K562 (cell line): ENCODE measurements around the gene TRIP12. TPM values are rescaled to one million over a fixed set of nuclear protein-coding genes. Genes with fewer than 3 reads are reported as not detected.
A peak's percentile ranks its signal among the peaks of the same experiment; 100 is the strongest.

Experiments
- ATAC-seq: fragments of 200-7000 bp; cut with Tn5 transposase; 3 replicates; pipeline ENCODE4 v1.9.1; 2020; ENCODE audit warnings: moderate library complexity
- BruUV-seq: library from RNA; stranded (reverse); fragments of 400-500 nt; replicated peaks from 2 replicates; lab custom pipeline; 2021; lab: Mats Ljungman, UMichigan
- CTCF ChIA-PET: fragments of 300-600 bp; formaldehyde crosslinking; extraction: SDS; loops from one replicate; lab custom pipeline; 2021; ENCODE audit warnings: low intra/inter-chr PET ratio; lab: Yijun Ruan, JAX
- POLR2A ChIA-PET: fragments of 300-600, 350-650 bp; sonication (Branson Sonifier 250); formaldehyde crosslinking; extraction: SDS; loops from one replicate; lab custom pipeline; 2021; ENCODE audit warnings: antibody characterized with exemption, inconsistent platforms; lab: Yijun Ruan, JAX
- DNase-seq, 4 experiments: peaks; one replicate each; pipeline versions ENCODE4 v3.0.0 to v3.0.0-alpha.2; 2011 to 2018; ENCODE audit warnings: low spot score in 3 of 4, mixed read lengths in 3 of 4; ENCODE audit errors: extremely low read depth in 1 of 4
- FAIRE-seq: peaks from 2 replicates; lab custom pipeline; 2011; peaks lifted over from hg19 to GRCh38; lab: Jason Lieb, UNC
- H2AFZ ChIP-seq: 2 replicates; pipeline ENCODE4 v1.6.0; 2011; ENCODE audit warnings: low read depth, low read length, control low read depth, inconsistent platforms
- H3K27ac ChIP-seq: fragments of 200-600 bp; 3 replicates; pipeline ENCODE4 v1.8.0; 2011; ENCODE audit warnings: low read depth, mild to moderate bottlenecking, control low read depth, inconsistent platforms, low read length, moderate library complexity, mixed read lengths; ENCODE audit errors: extremely low read depth
- H3K27me3 ChIP-seq, 2 experiments: fragments of 300-600 bp in 1 of 2; 2 replicates in 1 of 2; 3 replicates in 1 of 2; pipeline versions ENCODE4 v1.6.0 to v1.8.0; 2011; ENCODE audit warnings: inconsistent platforms in 2 of 2, low read length in 2 of 2, mild to moderate bottlenecking in 1 of 2, mixed read lengths in 1 of 2, moderate library complexity in 1 of 2; ENCODE audit not compliant: control insufficient read depth in 2 of 2, insufficient read depth in 2 of 2
- H3K36me3 ChIP-seq: fragments of 300-600 bp; 3 replicates; pipeline ENCODE4 v1.8.0; 2011; ENCODE audit warnings: mild to moderate bottlenecking, low read length, inconsistent platforms; ENCODE audit not compliant: control insufficient read depth, insufficient read depth
- H3K4me1 ChIP-seq, 2 experiments: fragments of 200-600 bp in 1 of 2; replicated peaks in 1 of 2; 2 replicates in 1 of 2; 3 replicates in 1 of 2; pipeline versions ENCODE4 v1.5.1 to v1.8.0; 2011; ENCODE audit warnings: inconsistent platforms in 2 of 2, low read length in 2 of 2, mild to moderate bottlenecking in 1 of 2, mixed read lengths in 1 of 2, moderate library complexity in 1 of 2; ENCODE audit not compliant: control insufficient read depth in 2 of 2, insufficient read depth in 2 of 2
- H3K4me2 ChIP-seq: 2 replicates; pipeline ENCODE4 v1.6.1; 2011; ENCODE audit warnings: low read length, control low read depth, inconsistent platforms, mixed read lengths; ENCODE audit not compliant: insufficient read depth
- H3K4me3 ChIP-seq: fragments of 200-600 bp; sonication (generic), shearing (Covaris generic); 2 replicates; pipeline ENCODE4 v1.5.1; 2016; ENCODE audit warnings: control low read depth, inconsistent platforms
- H3K79me2 ChIP-seq: fragments of 200-600 bp; 3 replicates; pipeline ENCODE4 v1.8.0; 2011; ENCODE audit warnings: low read length, inconsistent platforms; ENCODE audit not compliant: control insufficient read depth, insufficient read depth
- H3K9ac ChIP-seq, 2 experiments: 2 replicates each; pipeline versions ENCODE4 v1.6.0 to v1.6.1; 2011; ENCODE audit warnings: low read depth in 2 of 2, low read length in 2 of 2, control low read depth in 1 of 2, inconsistent platforms in 1 of 2, mild to moderate bottlenecking in 1 of 2, mixed read lengths in 1 of 2; ENCODE audit not compliant: insufficient read depth in 1 of 2
- H3K9me1 ChIP-seq: one replicate; pipeline ENCODE4 v1.6.0; 2011; ENCODE audit warnings: inconsistent platforms, mild to moderate bottlenecking, low read length, moderate library complexity; ENCODE audit not compliant: control insufficient read depth, insufficient read depth
- H3K9me3 ChIP-seq: replicated peaks from 2 replicates; pipeline ENCODE4 v1.5.1; 2011; ENCODE audit warnings: low read depth, low read length, inconsistent platforms; ENCODE audit not compliant: control insufficient read depth, insufficient read depth
- H4K20me1 ChIP-seq: replicated peaks from 2 replicates; pipeline ENCODE4 v1.6.1; 2011; ENCODE audit warnings: low read length, inconsistent platforms, mixed read lengths; ENCODE audit not compliant: control insufficient read depth, insufficient read depth
- BDP1 ChIP-seq: IDR thresholded peaks from 3 replicates; pipeline ENCODE4 v1.6.1; 2011; ENCODE audit not compliant: insufficient read length, insufficient read depth
- CEBPB ChIP-seq: fragments of 450-650 bp; IDR thresholded peaks from 2 replicates; pipeline ENCODE4 v1.6.1; 2016; ENCODE audit warnings: missing genetic modification characterization, missing compliant biosample characterization
- DDX20 ChIP-seq: fragments of 450-650 bp; IDR thresholded peaks from 2 replicates; pipeline ENCODE4 v1.6.1; 2016; ENCODE audit warnings: missing genetic modification characterization, low read depth, mild to moderate bottlenecking, missing compliant biosample characterization, moderate library complexity
- FOXJ3 ChIP-seq: sonication (generic); formaldehyde crosslinking; IDR thresholded peaks from 2 replicates; pipeline ENCODE4 v1.4.0; 2020; ENCODE audit warnings: mild to moderate bottlenecking, missing genetic modification reagents
- KDM2B ChIP-seq: fragments of 250-450 bp; sonication (Bioruptor Pico); IDR thresholded peaks from 2 replicates; pipeline ENCODE4 v1.8.0; 2021; ENCODE audit warnings: mild to moderate bottlenecking, moderate library complexity
- MIER1 ChIP-seq: fragments of 450-650 bp; IDR thresholded peaks from 2 replicates; pipeline ENCODE4 v1.6.1; 2016; ENCODE audit warnings: antibody characterized with exemption, mild to moderate bottlenecking, low read depth
- MNT ChIP-seq, 2 experiments: fragments of 450-650 bp; conservative IDR thresholded peaks; 2 replicates each; pipeline ENCODE4 v1.6.1; 2017; ENCODE audit warnings: mild to moderate bottlenecking in 2 of 2, moderate library complexity in 2 of 2
- NELFE ChIP-seq: IDR thresholded peaks from 2 replicates; pipeline ENCODE4 v1.6.1; 2011; ENCODE audit warnings: mild to moderate bottlenecking; ENCODE audit not compliant: insufficient read depth, insufficient read length
- NFATC3 ChIP-seq: fragments of 450-650 bp; IDR thresholded peaks from 2 replicates; pipeline ENCODE4 v1.6.1; 2017; ENCODE audit warnings: mild to moderate bottlenecking
- UBTF ChIP-seq, 2 experiments: IDR thresholded peaks; 2 replicates each; pipeline ENCODE4 v1.6.1; 2012; ENCODE audit warnings: improper control_type of control experiment in 2 of 2, low read depth in 2 of 2, low read length in 2 of 2, borderline replicate concordance in 1 of 2
- VEZF1 ChIP-seq: fragments of 200-800 bp; sonication (Bioruptor generic); IDR thresholded peaks from 2 replicates; pipeline ENCODE4 v1.6.1; 2017; ENCODE audit warnings: missing genetic modification characterization, missing compliant biosample characterization
- ZNF445 ChIP-seq: fragments of 250-450 bp; sonication (Bioruptor Pico); IDR thresholded peaks from 2 replicates; pipeline ENCODE4 v1.4.0; 2020; ENCODE audit warnings: low read depth, mild to moderate bottlenecking, moderate library complexity
- ZNF583 ChIP-seq: fragments of 250-450 bp; sonication (Bioruptor Pico); IDR thresholded peaks from 2 replicates; pipeline ENCODE4 v1.4.0; 2020
- ZNF668 ChIP-seq: fragments of 250-450 bp; sonication (Bioruptor Pico); IDR thresholded peaks from 2 replicates; pipeline ENCODE4 v1.8.0; 2022; ENCODE audit warnings: mild to moderate bottlenecking, inconsistent platforms
- WGBS: fragments of 100-300 bp; shearing (Covaris generic); methylation state at CpG from one replicate; pipeline ENCODE4 v1.1.6; 2016; ENCODE audit warnings: low coverage, mixed read lengths; ENCODE audit not compliant: insufficient coverage; ENCODE audit errors: missing lambda C conversion rate; 5-methylcytosine and 5-hydroxymethylcytosine counted together
- in situ Hi-C: fragments of 300-500 bp; cut with MboI; formaldehyde crosslinking; loops from 4 replicates; pipeline ENCODE4 v1.15.0; 2018; ENCODE audit warnings: inconsistent platforms, mixed read lengths
- intact Hi-C: fragments of 100-400 bp; cut with micrococcal nuclease; formaldehyde crosslinking; loops from 2 replicates; pipeline ENCODE4 v1.14.2; 2022
- polyA plus RNA-seq, 8 experiments: library from polyadenylated mRNA; depleted of rRNA in 4 of 8; stranded (reverse) in 5 of 8; unstranded in 3 of 8; fragments of >200 nt; fragmentation: Nextera tagmentation in 2 of 8; fragmentation: Illumina TruSeq in 1 of 8; extraction: Ambion mirVana in 2 of 8; extraction: Trizol in 1 of 8; gene quantifications; 2 replicates each; pipeline versions ENCODE4 v1.2.1 to v1.2.3, GENCODE V29; 2011 to 2014; ENCODE audit warnings: inconsistent platforms in 1 of 8, missing spikeins in 1 of 8
- total RNA-seq, 7 experiments: library from RNA; depleted of rRNA in 6 of 7; stranded (reverse); fragments of >200 nt in 6 of 7; fragmentation: Illumina TruSeq in 2 of 7; extraction: Trizol in 2 of 7; gene quantifications; 2 replicates each; pipeline versions ENCODE4 v1.2.1 to v1.2.3, GENCODE V29; 2011 to 2021; ENCODE audit warnings: low replicate concordance in 1 of 7
- TF ChIP-seq, protein P1 (sequence below): sonication (generic); formaldehyde crosslinking; IDR thresholded peaks from 2 replicates; pipeline ENCODE4 v1.8.0; 2022; ENCODE audit warnings: mild to moderate bottlenecking, missing genetic modification reagents

The TRIP12 gene
- total and polyA plus RNA-seq, 9 of the 15 experiments (the other 6 are each of a cell fraction or from before 2014, with no cell fraction given) = 15.2 to 131 (median 80.1) TPM

DNA sequence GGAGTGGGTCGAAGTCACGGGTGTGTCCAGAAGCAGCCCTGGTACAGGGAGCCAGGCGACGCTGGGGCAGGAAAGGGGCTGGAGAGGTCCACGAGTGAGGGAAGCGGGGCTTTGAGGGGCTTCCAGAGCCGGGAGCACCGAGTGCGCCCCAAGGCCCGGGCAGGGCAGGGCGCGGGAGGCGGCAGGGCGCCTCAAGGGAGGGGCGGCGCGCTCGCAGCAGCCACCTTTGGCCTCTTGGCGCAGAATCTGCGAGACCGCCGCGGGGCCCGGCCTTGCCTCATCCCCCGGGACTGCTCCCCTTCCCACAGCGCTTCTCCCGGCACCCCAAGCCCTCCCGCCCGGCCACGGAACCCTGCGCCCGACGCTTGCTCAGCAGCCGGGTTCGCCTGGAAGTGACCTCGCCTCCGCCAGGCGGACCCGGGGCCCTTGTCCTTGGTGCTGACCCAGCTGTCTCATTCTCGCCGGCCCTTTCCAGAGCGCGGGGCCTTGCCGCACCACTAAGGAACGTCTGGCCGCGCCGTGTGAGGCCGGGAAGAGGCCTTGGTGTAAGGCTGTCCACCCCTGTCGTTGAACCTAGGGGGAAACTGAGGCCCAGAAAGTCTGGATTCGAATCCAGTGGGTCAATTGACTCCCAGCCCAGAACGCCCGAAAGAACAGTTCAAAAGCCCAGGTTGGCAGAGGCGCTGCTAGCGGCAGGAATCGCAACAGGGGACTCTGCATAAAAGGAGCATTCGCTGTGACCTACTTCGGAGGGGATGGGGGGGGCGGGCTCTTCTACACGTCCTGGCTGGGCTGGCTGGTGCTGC, 206.9 kb downstream of the TRIP12 start:
- H3K4me3 ChIP-seq = no peak overlapping the region
- ChIA-PET POLR2A (no interaction called here), CTCF (no interaction called here)
- no peaks in the 10 kb centered on the region for H3K36me3 ChIP-seq
- no peak overlapping the region for H3K9ac ChIP-seq
- no peaks in the 10 kb centered on the region for H3K79me2 ChIP-seq
- H3K4me1 ChIP-seq = peaks cover 0 to 22% of the 10 kb centered on the region in 2 experiments; a peak in 2 of 5 replicates
- H2AFZ ChIP-seq = no peak overlapping the region
- no peak for FAIRE-seq
- intact Hi-C loops (loop anchor here (5.0 kb wide), 1 partner anchor 1823 kb away; no protein-coding TSS in a partner anchor), in situ Hi-C loops (no loop called here)
- peak; percentile 34 to 53 (median 42) for DNase-seq
- peaks cover 0 to 15% of the 10 kb centered on the region in 2 experiments; a peak in 1 of 5 replicates for H3K27me3 ChIP-seq
- no peak overlapping the region for H3K27ac ChIP-seq
- no TSS peak for BruUV-seq
- WGBS = 13% methylated on average over 7 of the region's 60 CpGs
- ATAC-seq = peak; percentile 96
- no peaks in the 10 kb centered on the region for H3K9me1 ChIP-seq
- no peaks in the 10 kb centered on the region for H3K9me3 ChIP-seq
- H3K4me2 ChIP-seq = peak overlapping the region; percentile 32; the same call in 1 of the 2 replicates
- no peaks in the 10 kb centered on the region for H4K20me1 ChIP-seq
- TF ChIP-seq UBTF (IDR thresholded peaks at IDR 0.05; ENCODE audit: borderline replicate concordance in 1 of 2, low read depth in 2 of 2, low read length in 2 of 2) (peak in 1 of 2 experiments; percentile 66; a peak in 1 of 4 replicates), ZNF668 (CRISPR knock-in tag) (no peak), FOXJ3 (CRISPR knock-in tag) (no peak), ZNF583 (CRISPR knock-in tag) (no peak), VEZF1 (CRISPR knock-in tag) (peak; percentile 14; the same call in 1 of the 2 replicates), BDP1 (no peak), KDM2B (CRISPR knock-in tag) (0 out of 2 replicates have a peak, but pooled peaks have one; percentile 70), NFATC3 (peak; percentile 49; the same call in 1 of the 2 replicates), NELFE (no peak), CEBPB (tag) (no peak), MIER1 (peak; percentile 80), DDX20 (tag) (no peak), MNT (conservative IDR thresholded peaks at IDR 0.05) (0 out of 4 replicates have a peak, but pooled peaks of 1 of the 2 experiments have one; percentile 13), ZNF445 (CRISPR knock-in tag) (no peak)
- TF ChIP-seq, protein P1, sequence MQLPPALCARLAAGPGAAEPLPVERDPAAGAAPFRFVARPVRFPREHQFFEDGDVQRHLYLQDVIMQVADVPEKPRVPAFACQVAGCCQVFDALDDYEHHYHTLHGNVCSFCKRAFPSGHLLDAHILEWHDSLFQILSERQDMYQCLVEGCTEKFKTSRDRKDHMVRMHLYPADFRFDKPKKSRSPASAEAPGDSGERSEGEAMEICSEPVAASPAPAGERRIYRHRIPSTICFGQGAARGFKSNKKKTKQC (CRISPR knock-in tag) = peak; percentile 37; the same call in 1 of the 2 replicates
